Memory B cell (primary cell): ENCODE results near the gene COL19A1.
"Not testable (repeated sequence)": the region's sequence is repeated elsewhere in the genome, so short reads cannot be mapped to it uniquely, and the experiment has no call there.

Source experiments
- ATAC-seq: fragments of 150-1000 bp; cut with Tn5 transposase; 2 replicates; pipeline ENCODE4 v1.10.0; 2021; ENCODE audit warnings: low read depth, mild to moderate bottlenecking, moderate library complexity
- DNase-seq, 2 donors: peaks; one replicate each; pipeline ENCODE4 v3.0.0; 2022; ENCODE audit warnings: low spot score in 2 of 2
- H3K27ac Mint-ChIP-seq: one replicate; pipeline ENCODE4 v1.8.0; 2022; ENCODE audit warnings: mild to moderate bottlenecking, moderate library complexity, mixed read lengths
- H3K27me3 Mint-ChIP-seq: one replicate; pipeline ENCODE4 v1.8.0; 2022; ENCODE audit warnings: mixed read lengths
- H3K36me3 Mint-ChIP-seq: one replicate; pipeline ENCODE4 v1.8.0; 2022; ENCODE audit warnings: mild to moderate bottlenecking, mixed read lengths
- H3K4me1 Mint-ChIP-seq: one replicate; pipeline ENCODE4 v1.8.0; 2022; ENCODE audit warnings: mixed read lengths
- H3K4me3 Mint-ChIP-seq: one replicate; pipeline ENCODE4 v1.8.0; 2022; ENCODE audit warnings: mild to moderate bottlenecking, moderate library complexity, mixed read lengths
- H3K9me3 Mint-ChIP-seq: one replicate; pipeline ENCODE4 v1.8.0; 2022; ENCODE audit warnings: mixed read lengths

COL19A1 gene

GRCh38 chr6:69980624-69981023 lies 114.3 kb downstream of the COL19A1 start:
- H3K4me3 Mint-ChIP-seq = no peak overlapping the region
- H3K27me3 Mint-ChIP-seq = no peaks in the 10 kb centered on the region
- H3K27ac Mint-ChIP-seq = no peak overlapping the region
- ATAC-seq = no peak
- peaks cover 10% of the 10 kb centered on the region for H3K4me1 Mint-ChIP-seq
- no peak for DNase-seq
- H3K9me3 Mint-ChIP-seq = no peaks in the 10 kb centered on the region
- peaks cover 4% of the 10 kb centered on the region for H3K36me3 Mint-ChIP-seq

- peak overlapping the region; percentile 5 for H3K4me3 Mint-ChIP-seq
- peak overlapping the region; percentile 67 for H3K27ac Mint-ChIP-seq
- peaks cover 19% of the 10 kb centered on the region for H3K4me1 Mint-ChIP-seq
- H3K27me3 Mint-ChIP-seq = no peaks in the 10 kb centered on the region
- H3K36me3 Mint-ChIP-seq = no peaks in the 10 kb centered on the region
- H3K9me3 Mint-ChIP-seq = no peaks in the 10 kb centered on the region
- DNase-seq = no peak
- ATAC-seq = peak; percentile 45
Measured at GRCh38 chr6:69984506-69984905, 118.2 kb downstream of the COL19A1 start.

- Mint-ChIP-seq H3K9me3 (no peaks in the 10 kb centered on the region), H3K27ac (peak overlapping the region; percentile 67), H3K36me3 (no peaks in the 10 kb centered on the region), H3K4me1 (peaks cover 19% of the 10 kb centered on the region), H3K4me3 (no peak overlapping the region), H3K27me3 (no peaks in the 10 kb centered on the region)
- DNase-seq (no peak), ATAC-seq (peak; percentile 41)
Measured at GRCh38 chr6:69985180-69985579, 118.8 kb downstream of the COL19A1 start.

GRCh38 chr6:69987550-69987949 lies 121.2 kb downstream of the COL19A1 start:
- Mint-ChIP-seq H3K4me1 (peaks cover 21% of the 10 kb centered on the region), H3K9me3 (peaks cover 3% of the 10 kb centered on the region), H3K27me3 (no peaks in the 10 kb centered on the region), H3K27ac (peak overlapping the region; percentile 15), H3K36me3 (peaks cover 5% of the 10 kb centered on the region), H3K4me3 (no peak overlapping the region)
- no peak for DNase-seq
- no peak for ATAC-seq

GRCh38 chr6:69988458-69989126 lies 122.2 kb downstream of the COL19A1 start:
- peak overlapping the region; percentile 41 for H3K4me3 Mint-ChIP-seq
- H3K27me3 Mint-ChIP-seq = no peaks in the 10 kb centered on the region
- peak overlapping the region; percentile 49 for H3K27ac Mint-ChIP-seq

GRCh38 chr6:69994251-69994650 lies 127.9 kb downstream of the COL19A1 start:
- ATAC-seq = no peak
- H3K4me1 Mint-ChIP-seq = peaks cover 4% of the 10 kb centered on the region
- H3K36me3 Mint-ChIP-seq = peaks cover 17% of the 10 kb centered on the region
- H3K9me3 Mint-ChIP-seq = peaks cover 3% of the 10 kb centered on the region
- H3K4me3 Mint-ChIP-seq = no peak overlapping the region
- H3K27ac Mint-ChIP-seq = no peak overlapping the region
- DNase-seq = no peak
- no peaks in the 10 kb centered on the region for H3K27me3 Mint-ChIP-seq

More at GRCh38 chr6:69988458-69989126, 122.2 kb downstream of the COL19A1 start:
- ATAC-seq (peak; percentile 71), DNase-seq (no peak)
- peaks cover 3% of the 10 kb centered on the region for H3K9me3 Mint-ChIP-seq
- H3K4me1 Mint-ChIP-seq = peaks cover 21% of the 10 kb centered on the region
- H3K36me3 Mint-ChIP-seq = peaks cover 7% of the 10 kb centered on the region

GRCh38 chr6:70008189-70008588 lies 141.8 kb downstream of the COL19A1 start:
- no peak overlapping the region for H3K27ac Mint-ChIP-seq
- H3K9me3 Mint-ChIP-seq = peaks cover 6% of the 10 kb centered on the region
- DNase-seq (no peak), ATAC-seq (no peak)
- H3K36me3 Mint-ChIP-seq = peaks cover 33% of the 10 kb centered on the region
- no peak overlapping the region for H3K4me3 Mint-ChIP-seq
- peaks cover 2% of the 10 kb centered on the region for H3K4me1 Mint-ChIP-seq
- H3K27me3 Mint-ChIP-seq = no peaks in the 10 kb centered on the region

- H3K27me3 Mint-ChIP-seq, H3K4me3 Mint-ChIP-seq, H3K27ac Mint-ChIP-seq, H3K4me1 Mint-ChIP-seq, DNase-seq, H3K9me3 Mint-ChIP-seq, ATAC-seq: not testable (repeated sequence)
- peaks cover 17% of the 10 kb centered on the region for H3K36me3 Mint-ChIP-seq
Measured at GRCh38 chr6:70010339-70010738, 144.0 kb downstream of the COL19A1 start.

GRCh38 chr6:70023201-70023600 lies 156.8 kb downstream of the COL19A1 start:
- ATAC-seq, H3K27me3 Mint-ChIP-seq, H3K9me3 Mint-ChIP-seq, H3K4me1 Mint-ChIP-seq, DNase-seq, H3K27ac Mint-ChIP-seq, H3K4me3 Mint-ChIP-seq: not testable (repeated sequence)
- H3K36me3 Mint-ChIP-seq = peaks cover 17% of the 10 kb centered on the region

- Mint-ChIP-seq H3K4me3 (no peak overlapping the region), H3K27me3 (no peaks in the 10 kb centered on the region), H3K36me3 (peaks cover 33% of the 10 kb centered on the region), H3K27ac (no peak overlapping the region), H3K9me3 (no peaks in the 10 kb centered on the region), H3K4me1 (no peaks in the 10 kb centered on the region)
- ATAC-seq = no peak
- DNase-seq = no peak
Measured at GRCh38 chr6:70028246-70028645, 161.9 kb downstream of the COL19A1 start.

GRCh38 chr6:70028926-70029325 lies 162.6 kb downstream of the COL19A1 start:
- Mint-ChIP-seq H3K4me3 (no peak overlapping the region), H3K9me3 (no peaks in the 10 kb centered on the region), H3K36me3 (peaks cover 31% of the 10 kb centered on the region), H3K27ac (no peak overlapping the region), H3K4me1 (no peaks in the 10 kb centered on the region), H3K27me3 (no peaks in the 10 kb centered on the region)
- DNase-seq (no peak), ATAC-seq (no peak)

- H3K9me3 Mint-ChIP-seq = no peaks in the 10 kb centered on the region
- H3K4me3 Mint-ChIP-seq = no peak overlapping the region
- no peaks in the 10 kb centered on the region for H3K27me3 Mint-ChIP-seq
- H3K36me3 Mint-ChIP-seq = peaks cover 21% of the 10 kb centered on the region
- ATAC-seq (no peak), DNase-seq (no peak)
- peak overlapping the region; percentile 50 for H3K27ac Mint-ChIP-seq
- no peaks in the 10 kb centered on the region for H3K4me1 Mint-ChIP-seq
Measured at GRCh38 chr6:70033781-70034180, 167.4 kb downstream of the COL19A1 start.

GRCh38 chr6:70037445-70037844 lies 171.1 kb downstream of the COL19A1 start:
- no peak for ATAC-seq
- Mint-ChIP-seq H3K9me3 (no peaks in the 10 kb centered on the region), H3K27me3 (no peaks in the 10 kb centered on the region), H3K36me3 (peaks cover 7% of the 10 kb centered on the region), H3K4me1 (no peaks in the 10 kb centered on the region), H3K4me3 (no peak overlapping the region), H3K27ac (no peak overlapping the region)
- DNase-seq = no peak

- H3K27me3 Mint-ChIP-seq = no peaks in the 10 kb centered on the region
- DNase-seq (no peak), ATAC-seq (no peak)
- H3K9me3 Mint-ChIP-seq = peaks cover 2% of the 10 kb centered on the region
- peaks cover 27% of the 10 kb centered on the region for H3K36me3 Mint-ChIP-seq
- no peak overlapping the region for H3K4me3 Mint-ChIP-seq
- H3K4me1 Mint-ChIP-seq = no peaks in the 10 kb centered on the region
- H3K27ac Mint-ChIP-seq = no peak overlapping the region
Measured at GRCh38 chr6:70040766-70041165, 174.4 kb downstream of the COL19A1 start.

GRCh38 chr6:70041411-70041810 lies 175.1 kb downstream of the COL19A1 start:
- Mint-ChIP-seq H3K4me1 (no peaks in the 10 kb centered on the region), H3K9me3 (peaks cover 2% of the 10 kb centered on the region), H3K27me3 (no peaks in the 10 kb centered on the region), H3K36me3 (peaks cover 30% of the 10 kb centered on the region), H3K4me3 (no peak overlapping the region), H3K27ac (no peak overlapping the region)
- no peak for DNase-seq
- ATAC-seq = no peak
